Astrocyte of the cerebellum (primary cell): ENCODE measurements around the gene C19orf38.

Experiments used
- DNase-seq: peaks from one replicate; pipeline ENCODE4 v3.0.0-alpha.2; 2011; ENCODE audit warnings: low read depth
- H3K4me3 ChIP-seq: 2 replicates; pipeline ENCODE4 v1.5.1; 2011; ENCODE audit warnings: mild to moderate bottlenecking, low read depth, low read length, moderate library complexity
- CTCF ChIP-seq: IDR thresholded peaks from 2 replicates; pipeline ENCODE4 v1.5.1; 2012; ENCODE audit warnings: low read length, low read depth, moderate library complexity, mild to moderate bottlenecking; ENCODE audit errors: missing control alignments
- in situ Hi-C: cut with HindIII; loops from 2 replicates; pipeline ENCODE4 v1.10.0; 2017; ENCODE audit warnings: low sequenced_read_pairs

The C19orf38 gene

DNA sequence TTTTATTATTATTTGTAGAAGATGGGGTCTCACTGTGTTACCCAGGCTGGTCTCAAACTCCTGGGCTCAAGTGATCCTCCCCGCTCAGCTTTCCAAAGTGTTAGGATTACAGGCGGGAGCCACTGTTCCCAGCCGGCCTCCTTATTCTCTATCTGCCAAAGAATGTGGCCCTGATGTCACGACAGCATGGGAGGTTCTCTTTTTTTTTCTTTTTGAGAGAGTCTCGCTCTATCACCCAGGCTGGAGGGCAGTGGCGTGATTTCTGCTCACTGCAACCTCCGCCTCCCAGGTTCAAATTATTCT is 46.6 kb downstream of the C19orf38 start:
- no peak for DNase-seq
- H3K4me3 ChIP-seq = no peak overlapping the region
- TF ChIP-seq CTCF = no peak
- in situ Hi-C loops = loop anchor here (10.0 kb wide), 1 partner anchor 130 kb away; no protein-coding TSS in a partner anchor

GRCh38 chr19:10895363-10895762 is 47.1 kb downstream of the C19orf38 start:
- in situ Hi-C loops = loop anchor here (10.0 kb wide), 1 partner anchor 129 kb away; no protein-coding TSS in a partner anchor
- no peak for TF ChIP-seq CTCF
- no peak for DNase-seq
- H3K4me3 ChIP-seq = no peak overlapping the region

DNA sequence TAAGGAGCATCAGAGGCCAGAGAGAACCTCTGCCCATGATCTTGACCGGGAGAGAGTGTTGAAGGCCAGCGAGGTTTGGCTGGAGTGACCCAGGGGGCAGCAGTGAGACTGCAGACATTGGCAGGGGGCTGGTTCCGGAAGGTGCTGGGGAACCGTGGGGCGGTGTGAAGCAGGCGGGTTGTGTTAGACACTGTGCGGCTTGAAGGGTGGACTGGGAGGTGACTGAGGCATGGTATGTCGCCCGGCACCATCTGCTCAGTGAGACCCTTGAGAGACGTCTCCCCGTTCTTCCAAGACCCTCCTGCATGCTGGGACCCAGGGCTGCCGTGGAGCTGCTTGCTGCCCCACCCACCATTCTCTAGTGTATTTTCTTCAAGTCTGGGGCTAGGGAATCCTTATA is 47.7 kb downstream of the C19orf38 start:
- peak; percentile 24 for TF ChIP-seq CTCF
- in situ Hi-C loops = loop anchor here (10.0 kb wide), 1 partner anchor 129 kb away; no protein-coding TSS in a partner anchor
- no peak overlapping the region for H3K4me3 ChIP-seq
- DNase-seq = no peak

DNA sequence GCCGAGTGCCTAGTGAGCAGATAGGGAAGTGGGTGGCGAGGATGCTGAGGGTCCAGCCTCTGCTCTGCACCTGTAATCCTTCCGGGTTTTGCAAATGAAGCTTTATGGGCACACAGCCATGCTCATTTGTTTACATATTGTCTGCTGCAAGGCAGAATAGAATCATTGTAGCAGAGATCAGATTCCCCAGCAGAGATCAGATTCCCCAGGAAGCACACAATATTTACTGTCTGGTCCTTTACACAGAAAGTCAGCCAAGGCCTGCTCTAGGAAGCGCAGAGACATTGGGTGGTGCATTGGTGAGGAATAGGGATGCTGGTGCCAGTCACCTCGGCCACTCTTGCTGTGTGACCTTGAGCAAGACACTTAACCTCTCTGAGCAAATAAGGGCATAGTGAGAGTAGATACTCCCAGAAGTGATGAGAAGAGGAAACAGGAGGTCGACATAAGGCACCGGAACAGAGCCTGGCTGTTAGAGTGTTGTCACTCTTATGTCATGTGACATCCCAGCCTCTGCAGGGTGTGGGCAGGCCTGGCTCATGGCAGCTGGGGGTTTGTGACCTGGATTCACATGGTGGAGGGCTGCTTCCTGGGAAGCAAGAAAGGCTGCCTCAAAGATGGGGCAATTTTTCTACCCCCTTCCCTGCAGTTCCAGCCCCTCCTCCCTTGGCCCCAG is 48.8 kb downstream of the C19orf38 start:
- H3K4me3 ChIP-seq = no peak overlapping the region
- DNase-seq = no peak
- in situ Hi-C loops = loop anchor here (10.0 kb wide), 1 partner anchor 128 kb away; no protein-coding TSS in a partner anchor
- TF ChIP-seq CTCF = no peak

- DNase-seq = no peak
- TF ChIP-seq CTCF = no peak
- H3K4me3 ChIP-seq = no peak overlapping the region
- in situ Hi-C loops = loop anchor here (10.0 kb wide), 1 partner anchor 126 kb away; no protein-coding TSS in a partner anchor
Measured at GRCh38 chr19:10898633-10899032, 50.4 kb downstream of the C19orf38 start.

GRCh38 chr19:10899151-10899653 is 51.0 kb downstream of the C19orf38 start:
- DNase-seq = no peak

More at GRCh38 chr19:10899151-10899653, 51.0 kb downstream of the C19orf38 start:
- in situ Hi-C loops = loop anchor here (10.0 kb wide), 1 partner anchor 126 kb away; no protein-coding TSS in a partner anchor
- no peak for TF ChIP-seq CTCF
- no peak overlapping the region for H3K4me3 ChIP-seq
